Measurements from ENCODE around the gene COBLL1. TPM values are rescaled to one million over a fixed set of nuclear protein-coding genes. Genes with fewer than 3 reads are reported as not detected.

The COBLL1 gene
- total and polyA plus RNA-seq, 9 donors = 11.5 to 56.8 (median 38.4) TPM

DNA sequence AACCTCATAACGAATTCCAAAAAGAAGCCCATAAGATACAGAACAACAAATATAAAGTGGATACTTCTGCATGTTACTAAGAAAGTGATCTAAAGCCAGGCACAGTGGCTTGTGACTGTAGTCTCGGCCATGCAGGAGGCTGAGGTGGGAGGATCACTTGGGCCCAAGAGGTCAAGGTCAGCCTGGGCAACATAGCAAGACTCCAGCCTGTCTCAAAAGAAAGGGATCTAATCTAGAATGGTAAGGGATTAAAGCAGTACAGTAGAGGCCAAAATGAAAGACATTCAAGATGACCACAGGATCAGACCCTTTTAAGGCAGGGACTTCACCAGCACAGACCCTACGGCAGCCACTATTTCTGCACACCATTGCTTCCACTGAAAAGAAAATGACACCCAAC is 3.8 kb downstream of the COBLL1 start:
- Histone ChIP-seq H3K27ac (no peak overlapping the region), H3K36me3 (no peaks in the 10 kb centered on the region), H3K27me3 (no peaks in the 10 kb centered on the region), H3K4me1 (ENCODE audit: insufficient read depth) (no peaks in the 10 kb centered on the region), H3K4me3 (no peak overlapping the region), H3K9me3 (no peaks in the 10 kb centered on the region)
- TF ChIP-seq EP300 (IDR thresholded peaks at IDR 0.05) (no peak), POLR2A (IDR thresholded peaks at IDR 0.05) (no peak)
- TF ChIP-seq, protein P1, sequence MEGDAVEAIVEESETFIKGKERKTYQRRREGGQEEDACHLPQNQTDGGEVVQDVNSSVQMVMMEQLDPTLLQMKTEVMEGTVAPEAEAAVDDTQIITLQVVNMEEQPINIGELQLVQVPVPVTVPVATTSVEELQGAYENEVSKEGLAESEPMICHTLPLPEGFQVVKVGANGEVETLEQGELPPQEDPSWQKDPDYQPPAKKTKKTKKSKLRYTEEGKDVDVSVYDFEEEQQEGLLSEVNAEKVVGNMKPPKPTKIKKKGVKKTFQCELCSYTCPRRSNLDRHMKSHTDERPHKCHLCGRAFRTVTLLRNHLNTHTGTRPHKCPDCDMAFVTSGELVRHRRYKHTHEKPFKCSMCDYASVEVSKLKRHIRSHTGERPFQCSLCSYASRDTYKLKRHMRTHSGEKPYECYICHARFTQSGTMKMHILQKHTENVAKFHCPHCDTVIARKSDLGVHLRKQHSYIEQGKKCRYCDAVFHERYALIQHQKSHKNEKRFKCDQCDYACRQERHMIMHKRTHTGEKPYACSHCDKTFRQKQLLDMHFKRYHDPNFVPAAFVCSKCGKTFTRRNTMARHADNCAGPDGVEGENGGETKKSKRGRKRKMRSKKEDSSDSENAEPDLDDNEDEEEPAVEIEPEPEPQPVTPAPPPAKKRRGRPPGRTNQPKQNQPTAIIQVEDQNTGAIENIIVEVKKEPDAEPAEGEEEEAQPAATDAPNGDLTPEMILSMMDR (IDR thresholded peaks at IDR 0.05) = no peak
- WGBS, 3 donors = 71 to 86% (median 78%) methylated on average over 3 of the region's 3 CpGs
- intact Hi-C loops (cut with DNase I) = no loop called here
- no peak for DNase-seq

DNA sequence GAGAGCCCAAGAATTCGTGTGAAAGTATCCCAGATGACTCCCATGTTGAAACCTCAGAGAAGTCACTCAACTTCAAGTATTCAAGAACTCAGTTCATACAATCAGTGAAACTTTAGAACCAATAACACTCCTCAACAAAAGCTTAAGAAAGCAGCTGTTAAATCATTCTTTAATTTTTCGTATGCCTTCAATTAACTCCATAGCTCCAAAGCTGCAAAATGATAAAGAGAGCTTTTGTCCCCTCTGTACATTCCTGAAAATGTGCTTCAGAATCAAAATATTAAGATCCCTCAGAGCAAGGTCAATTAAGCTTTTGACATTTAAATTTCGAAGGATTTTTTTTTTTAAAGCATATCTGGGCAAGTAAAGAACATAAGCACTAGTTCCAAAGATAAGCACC is 4.7 kb downstream of the COBLL1 start:
- TF ChIP-seq POLR2A (IDR thresholded peaks at IDR 0.05) (no peak), EP300 (IDR thresholded peaks at IDR 0.05) (no peak)
- TF ChIP-seq, protein P1 (IDR thresholded peaks at IDR 0.05) = no peak
- H3K4me1 ChIP-seq (ENCODE audit: insufficient read depth) = no peaks in the 10 kb centered on the region
- DNase-seq = no peak
- H3K27me3 ChIP-seq = no peaks in the 10 kb centered on the region
- no peaks in the 10 kb centered on the region for H3K9me3 ChIP-seq
- no peak overlapping the region for H3K27ac ChIP-seq
- intact Hi-C loops (cut with DNase I) = no loop called here
- no peaks in the 10 kb centered on the region for H3K36me3 ChIP-seq
- WGBS, 3 donors = 56 to 71% (median 64%) methylated on average over 3 of the region's 3 CpGs
- H3K4me3 ChIP-seq = no peak overlapping the region

DNA sequence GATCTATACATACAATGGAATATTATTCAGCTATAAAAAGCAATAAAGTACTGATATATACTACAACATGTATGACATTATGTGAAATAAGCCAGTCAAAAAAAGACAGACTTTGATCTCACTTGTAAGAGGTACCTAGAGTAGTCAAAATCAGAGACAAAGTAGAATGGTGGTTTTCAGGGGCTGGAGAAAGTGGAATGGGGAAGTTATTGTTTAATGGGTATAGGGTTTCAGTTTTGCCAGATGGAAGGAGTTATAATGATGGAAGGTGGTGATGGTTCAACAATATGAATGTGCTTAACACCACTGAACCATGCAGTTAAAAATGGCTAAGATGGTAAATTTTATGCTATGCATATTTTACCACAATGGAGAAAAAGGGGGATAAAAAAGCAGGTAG is 6.3 kb downstream of the COBLL1 start:
- no peaks in the 10 kb centered on the region for H3K9me3 ChIP-seq
- TF ChIP-seq POLR2A (IDR thresholded peaks at IDR 0.05) (no peak), EP300 (IDR thresholded peaks at IDR 0.05) (no peak)
- TF ChIP-seq, protein P1 (IDR thresholded peaks at IDR 0.05) = no peak
- no peak for DNase-seq
- no peak overlapping the region for H3K27ac ChIP-seq
- no peak overlapping the region for H3K4me3 ChIP-seq
- intact Hi-C loops (cut with DNase I) = no loop called here
- H3K4me1 ChIP-seq (ENCODE audit: insufficient read depth) = no peaks in the 10 kb centered on the region
- no peaks in the 10 kb centered on the region for H3K36me3 ChIP-seq
- no peaks in the 10 kb centered on the region for H3K27me3 ChIP-seq

DNA sequence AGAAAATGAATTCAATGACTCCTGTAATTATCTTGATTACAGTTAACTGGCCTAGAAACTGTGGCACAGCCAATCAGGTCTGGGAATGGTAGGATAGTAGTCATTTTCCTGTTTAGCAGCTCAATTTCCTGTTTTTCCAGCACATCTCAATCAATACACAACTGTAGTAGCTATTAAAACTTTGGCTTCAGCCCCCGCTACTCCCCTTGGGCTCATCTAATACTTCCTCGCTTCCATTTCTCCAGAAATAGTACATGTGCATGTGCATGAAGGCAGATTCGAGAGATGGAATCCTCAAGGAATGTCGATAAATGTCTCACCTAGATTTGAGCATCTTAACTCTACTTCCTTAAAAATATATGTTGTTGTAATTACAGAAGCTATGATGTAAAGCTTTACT is 9.7 kb downstream of the COBLL1 start:
- no peak for DNase-seq
- WGBS, 3 donors = 88 to 92% (median 91%) methylated on average over 4 of the region's 4 CpGs
- Histone ChIP-seq H3K27ac (no peak overlapping the region), H3K4me1 (ENCODE audit: insufficient read depth) (no peaks in the 10 kb centered on the region), H3K36me3 (no peaks in the 10 kb centered on the region), H3K4me3 (no peak overlapping the region), H3K27me3 (no peaks in the 10 kb centered on the region), H3K9me3 (no peaks in the 10 kb centered on the region)
- intact Hi-C loops (cut with DNase I) = no loop called here
- no peak for TF ChIP-seq EP300 (IDR thresholded peaks at IDR 0.05)
- TF ChIP-seq, protein P1 (IDR thresholded peaks at IDR 0.05) = no peak

DNA sequence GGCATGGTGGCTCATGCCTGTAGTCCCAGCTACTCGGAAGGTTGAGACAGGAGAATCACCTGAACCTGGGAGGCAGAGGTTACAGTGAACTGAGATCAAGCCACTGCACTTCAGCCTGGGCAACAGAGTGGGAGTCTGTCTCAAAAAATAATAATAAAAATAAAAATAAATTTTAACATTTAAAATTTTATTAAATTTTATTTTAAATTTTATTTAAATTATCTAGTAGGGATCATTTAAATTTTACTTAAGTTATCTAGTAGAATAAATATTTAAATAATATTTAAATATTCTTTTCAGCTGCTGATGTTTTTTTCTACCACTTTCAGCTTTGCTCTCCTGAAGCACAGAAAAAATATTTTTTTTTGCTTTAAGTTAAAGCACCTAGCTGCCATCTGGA is 10.4 kb downstream of the COBLL1 start:
- Histone ChIP-seq H3K27me3 (no peaks in the 10 kb centered on the region), H3K4me3 (no peak overlapping the region), H3K4me1 (ENCODE audit: insufficient read depth) (peaks cover 2% of the 10 kb centered on the region), H3K27ac (no peak overlapping the region), H3K9me3 (no peaks in the 10 kb centered on the region), H3K36me3 (no peaks in the 10 kb centered on the region)
- DNase-seq = no peak
- WGBS, 3 donors = 96 to 100% (median 98%) methylated on average over 1 of the region's 1 CpG
- TF ChIP-seq, protein P1 (IDR thresholded peaks at IDR 0.05) = no peak
- TF ChIP-seq EP300 (IDR thresholded peaks at IDR 0.05) (no peak), POLR2A (IDR thresholded peaks at IDR 0.05) (no peak)
- intact Hi-C loops (cut with DNase I) = no loop called here
